Left kidney (tissue), 2 donors: ENCODE data around the gene RBBP5. TPM values are rescaled to one million over a fixed set of nuclear protein-coding genes. Genes with fewer than 3 reads are reported as not detected.
A peak's percentile ranks its signal among the peaks of the same experiment; 100 is the strongest.

ENCODE experiments used
- DNase-seq: peaks from one replicate; pipeline ENCODE4 v3.0.0-alpha.2; 2013
- polyA plus RNA-seq: library from polyadenylated mRNA; unstranded; fragments of 120-200 nt; gene quantifications from one replicate; pipeline ENCODE4 v1.2.1, GENCODE V29; 2013; ENCODE audit not compliant: insufficient read length

The RBBP5 gene
- polyA plus RNA-seq, 1 donor, result 23.7 TPM

GRCh38 chr1:205075642-205076155 lies 46.1 kb downstream of the RBBP5 start:
- no peak for DNase-seq

- no peak for DNase-seq
These were observed 47.3 kb downstream of the RBBP5 start for GRCh38 chr1:205074513-205074912.

GRCh38 chr1:205074084-205074483 lies 47.7 kb downstream of the RBBP5 start:
- DNase-seq, result no peak

GRCh38 chr1:205073511-205073910 lies 48.3 kb downstream of the RBBP5 start:
- no peak for DNase-seq

GRCh38 chr1:205072881-205073280 lies 48.9 kb downstream of the RBBP5 start:
- DNase-seq, result no peak

- no peak for DNase-seq
These were observed 49.5 kb downstream of the RBBP5 start for GRCh38 chr1:205072286-205072685.

GRCh38 chr1:205071801-205072200 lies 50.0 kb downstream of the RBBP5 start:
- no peak for DNase-seq

- no peak for DNase-seq
These were observed 50.8 kb downstream of the RBBP5 start for GRCh38 chr1:205071028-205071409.

- DNase-seq, result no peak
These were observed 52.2 kb downstream of the RBBP5 start for GRCh38 chr1:205069371-205070125.

- no peak for DNase-seq
These were observed 53.2 kb downstream of the RBBP5 start for GRCh38 chr1:205068457-205069040.

GRCh38 chr1:205068001-205068400 lies 53.8 kb downstream of the RBBP5 start:
- no peak for DNase-seq

- no peak for DNase-seq
These were observed 54.7 kb downstream of the RBBP5 start for GRCh38 chr1:205067031-205067430.

GRCh38 chr1:205066141-205066818 lies 55.5 kb downstream of the RBBP5 start:
- DNase-seq, result no peak

GRCh38 chr1:205065666-205066065 lies 56.1 kb downstream of the RBBP5 start:
- no peak for DNase-seq

GRCh38 chr1:205064741-205065316 lies 56.9 kb downstream of the RBBP5 start:
- no peak for DNase-seq

GRCh38 chr1:205064301-205064700 lies 57.5 kb downstream of the RBBP5 start:
- DNase-seq, result no peak

- no peak for DNase-seq
These were observed 58.9 kb downstream of the RBBP5 start for GRCh38 chr1:205062895-205063294.

- DNase-seq, result no peak
These were observed 59.5 kb downstream of the RBBP5 start for GRCh38 chr1:205062319-205062718.

GRCh38 chr1:205061665-205062069 lies 60.1 kb downstream of the RBBP5 start:
- peak; percentile 86 for DNase-seq

GRCh38 chr1:205061227-205061626 lies 60.6 kb downstream of the RBBP5 start:
- no peak for DNase-seq

GRCh38 chr1:205060746-205061145 lies 61.0 kb downstream of the RBBP5 start:
- no peak for DNase-seq

- no peak for DNase-seq
These were observed 62.1 kb downstream of the RBBP5 start for GRCh38 chr1:205059660-205060059.

GRCh38 chr1:205058853-205059252 lies 62.9 kb downstream of the RBBP5 start:
- no peak for DNase-seq
